ENCODE data around the gene CNOT9. TPM values are rescaled to one million over a fixed set of nuclear protein-coding genes. Genes with fewer than 3 reads are reported as not detected.
A peak's percentile ranks its signal among the peaks of the same experiment; 100 is the strongest.

Gene CNOT9
- total RNA-seq, 1 donor from 2014 or later, result 38.3 TPM

DNA sequence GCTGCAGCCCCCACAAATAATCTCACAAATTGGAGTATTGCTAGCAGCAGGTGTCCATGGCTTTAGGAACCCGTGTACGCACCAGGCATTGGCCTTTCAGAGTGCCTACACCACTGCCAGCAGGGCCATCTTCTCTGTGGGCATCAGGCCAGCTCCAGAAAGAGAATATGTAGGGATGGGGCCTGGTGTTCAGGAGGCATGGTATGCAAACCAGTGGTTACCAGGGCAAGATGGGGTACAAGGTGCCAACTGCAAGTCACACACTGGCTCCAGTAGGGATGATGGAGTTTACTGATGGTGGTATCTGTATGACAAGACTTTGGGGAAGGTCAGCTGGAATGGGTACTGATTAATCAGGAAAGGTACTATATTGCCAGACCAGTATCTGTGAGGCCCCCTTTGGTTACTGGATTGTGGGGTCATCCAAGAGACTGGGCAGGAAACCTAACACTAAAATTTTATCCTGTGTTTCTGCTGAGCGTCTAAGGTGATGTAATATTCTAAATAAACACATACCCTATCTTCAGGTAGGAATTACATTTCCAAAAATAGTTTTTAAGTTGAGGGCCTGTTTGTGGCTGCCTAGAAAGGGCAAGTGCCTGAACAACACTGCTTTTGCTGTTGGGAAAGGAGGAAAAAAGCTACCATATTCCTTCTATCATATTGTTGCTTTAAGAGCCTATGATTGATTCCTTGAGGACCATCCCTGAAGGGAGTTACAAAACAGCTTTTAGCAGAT, 9.0 kb downstream of the CNOT9 start:
- DNase-seq (ENCODE audit: low read depth in 2 of 2), result no peak

DNA sequence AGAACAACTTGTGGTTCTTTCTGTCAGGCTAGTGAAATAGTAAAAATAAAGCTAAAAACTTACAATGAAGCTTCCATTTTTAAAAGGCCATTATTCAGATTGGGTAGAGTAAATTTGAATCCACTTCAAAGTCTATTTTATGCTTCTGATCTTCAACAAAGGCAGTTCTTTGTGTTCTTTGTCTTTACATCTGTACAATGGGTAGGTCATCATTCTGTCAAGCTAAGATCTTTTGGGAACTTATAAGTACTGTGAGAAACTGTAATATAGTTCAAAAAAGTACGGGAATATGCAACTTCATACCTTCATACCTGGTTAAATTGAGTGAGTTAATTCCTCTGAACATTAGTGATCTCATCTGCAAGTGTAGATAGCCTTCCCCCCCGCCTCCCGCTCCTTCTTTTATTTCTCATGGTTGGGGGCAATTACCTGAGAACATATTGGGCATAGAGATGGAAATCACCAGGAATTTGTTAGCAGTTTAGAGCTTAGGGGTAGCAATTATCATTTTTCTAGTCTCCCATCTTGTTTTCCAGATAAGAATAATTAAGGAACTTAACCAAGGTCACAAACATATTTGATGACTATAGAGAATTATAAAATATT, 9.7 kb downstream of the CNOT9 start:
- no peak for DNase-seq (ENCODE audit: low read depth in 2 of 2)

DNA sequence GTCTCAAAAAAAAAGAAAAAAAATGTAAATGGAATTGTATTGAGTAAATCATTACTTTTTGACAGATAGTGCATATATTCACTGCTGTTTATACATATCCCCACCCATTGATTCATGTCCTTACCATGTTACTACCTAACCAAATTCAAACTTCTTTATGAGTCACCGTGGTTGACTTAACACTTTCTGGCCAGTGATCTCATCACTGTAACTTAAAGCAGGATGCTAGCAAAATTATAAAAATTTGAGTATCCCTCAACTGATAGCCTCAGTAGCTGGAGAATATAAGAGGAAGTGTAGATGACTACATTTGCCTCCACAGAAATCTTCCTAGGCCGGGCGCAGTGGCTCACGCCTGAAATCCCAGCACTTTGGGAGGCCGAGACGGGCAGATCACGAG, 13.4 kb downstream of the CNOT9 start:
- DNase-seq (ENCODE audit: low read depth in 2 of 2), result peak in 1 of 2 donors; percentile 72

DNA sequence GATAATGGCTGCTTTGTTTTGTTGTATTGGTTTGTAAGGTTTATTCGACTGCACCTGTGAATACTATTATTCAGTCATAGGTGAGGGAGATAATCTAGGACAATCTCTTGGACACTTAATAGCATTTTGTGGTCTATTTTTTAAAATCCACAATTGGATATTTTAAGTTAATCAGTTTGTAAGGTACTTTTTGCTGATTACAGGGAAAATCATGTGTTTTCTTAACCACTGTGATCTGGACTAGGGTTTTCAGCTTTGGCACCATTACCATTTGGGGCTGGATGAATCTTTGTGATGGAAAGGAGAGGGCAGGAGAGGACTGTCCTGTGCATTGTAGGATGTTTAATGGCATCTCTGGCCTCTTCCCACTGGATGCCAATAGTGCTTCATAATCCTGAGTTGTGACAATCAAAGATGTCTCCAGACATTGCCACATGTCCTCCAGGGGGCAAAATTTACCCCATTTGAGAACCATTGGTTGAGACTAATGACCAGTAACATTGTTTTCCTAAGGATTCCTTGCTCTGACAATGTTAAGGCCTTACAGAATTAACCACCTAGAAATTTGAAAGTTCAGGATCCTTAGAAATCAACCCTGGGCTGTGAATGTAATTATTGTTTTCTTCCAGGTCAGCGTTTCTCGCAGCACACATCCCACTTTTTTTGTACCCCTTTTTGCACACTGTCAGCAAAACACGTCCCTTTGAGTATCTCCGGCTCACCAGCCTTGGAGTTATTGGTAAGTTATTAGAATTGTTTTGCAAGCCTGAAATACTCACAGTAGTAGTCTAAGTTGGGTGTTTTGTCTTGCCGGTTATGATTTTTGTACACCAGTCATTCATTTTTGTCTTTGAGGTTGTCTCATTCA, 15.6 kb downstream of the CNOT9 start:
- no peak for DNase-seq (ENCODE audit: low read depth in 2 of 2)

DNA sequence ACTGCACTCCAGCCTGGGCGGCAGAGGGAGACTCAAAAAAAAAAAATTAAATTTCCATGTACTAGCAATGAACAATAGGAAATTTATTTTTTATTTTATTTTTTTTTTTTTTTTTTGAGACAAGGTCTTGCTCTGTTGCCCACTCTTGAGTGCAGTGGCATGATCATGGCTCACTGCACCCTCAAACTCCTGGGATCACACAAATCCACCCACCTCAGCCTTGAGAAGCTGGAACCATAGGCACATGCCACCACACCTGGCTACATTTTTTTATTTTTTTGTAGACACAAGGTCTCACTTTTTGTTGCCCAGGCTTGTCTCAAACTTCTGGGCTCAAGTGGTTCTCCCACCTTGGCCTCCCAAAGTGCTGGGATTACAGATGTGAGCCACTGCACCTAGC, 16.9 kb downstream of the CNOT9 start:
- no peak for DNase-seq (ENCODE audit: low read depth in 2 of 2)

DNA sequence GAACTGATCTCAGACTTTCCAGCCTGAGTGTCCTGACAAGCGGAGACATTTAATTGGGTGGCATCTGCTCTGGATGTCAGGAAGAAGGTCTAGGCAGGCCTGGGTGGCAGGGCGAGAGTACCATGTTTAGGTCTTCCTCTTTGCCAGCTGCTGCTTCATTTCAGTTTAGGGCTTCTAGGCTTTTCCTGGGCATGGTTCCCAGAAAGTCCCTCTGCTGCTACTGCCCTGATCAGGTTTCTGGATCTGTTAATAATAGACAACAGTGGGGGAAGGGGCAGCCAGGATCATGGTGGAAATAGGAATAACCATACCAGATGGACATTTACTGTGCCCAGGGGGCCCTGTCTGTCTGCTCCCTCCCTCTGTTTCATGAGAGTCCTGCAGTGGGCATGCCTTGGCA, 36.8 kb downstream of the CNOT9 start:
- peak in 1 of 2 donors; percentile 32 for DNase-seq (ENCODE audit: low read depth in 2 of 2)

DNA sequence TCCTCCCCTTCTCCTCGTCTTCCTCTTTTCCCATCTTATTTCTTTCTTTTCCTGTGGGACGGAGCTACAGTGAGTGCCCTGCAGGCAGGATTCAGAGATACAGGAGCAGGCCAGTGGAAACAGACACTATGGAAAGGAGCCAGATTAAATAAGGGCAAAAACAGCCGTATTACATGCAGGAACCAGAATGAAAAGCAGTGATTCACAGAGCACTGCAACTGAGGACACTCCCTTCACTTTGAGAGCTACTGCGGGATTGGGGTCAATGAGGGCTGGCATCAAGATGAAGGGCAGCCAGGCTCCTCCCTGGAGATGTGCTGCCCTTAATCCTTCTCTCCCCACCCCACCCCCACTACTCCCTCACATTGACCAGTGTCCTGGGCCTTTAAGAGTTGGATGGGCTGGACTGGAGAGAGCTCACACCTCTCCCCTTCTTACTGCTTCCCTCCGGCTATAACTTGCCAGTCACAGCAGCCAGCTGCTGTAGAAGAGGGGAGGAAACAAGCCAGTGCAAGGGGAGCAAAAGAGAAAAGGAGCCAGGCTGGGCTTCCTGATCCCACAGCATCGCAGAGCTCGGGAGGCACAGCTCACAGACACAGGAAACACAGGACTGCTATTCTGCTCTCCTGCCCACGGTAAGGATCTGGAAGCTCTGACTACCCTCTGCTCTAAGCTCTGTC, 38.9 kb downstream of the CNOT9 start, which contains the start of gene PLCD4:
Gene PLCD4 (plus strand): TSS at position 464 of the 680 bp plus-strand sequence. CDS start 7,841 bp downstream, outside the sequence.
- peak; percentile 59 to 78 for DNase-seq (ENCODE audit: low read depth in 2 of 2)

DNA sequence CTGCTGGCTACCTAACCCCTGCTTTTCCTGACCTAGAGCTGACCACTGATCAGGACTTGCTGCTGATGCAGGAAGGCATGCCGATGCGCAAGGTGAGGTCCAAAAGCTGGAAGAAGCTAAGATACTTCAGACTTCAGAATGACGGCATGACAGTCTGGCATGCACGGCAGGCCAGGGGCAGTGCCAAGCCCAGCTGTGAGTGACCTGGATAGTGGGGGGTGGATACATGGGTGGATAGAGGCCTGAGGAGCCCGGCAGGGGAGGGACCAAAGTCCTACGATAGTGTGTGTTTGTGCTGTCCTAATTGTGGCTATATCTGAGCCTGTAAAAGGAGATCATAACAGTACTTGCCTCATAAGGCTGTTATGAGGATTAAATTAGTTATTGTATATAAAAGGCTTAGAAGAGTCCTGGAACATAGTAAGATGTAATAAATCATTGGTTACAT, 47.3 kb downstream of the CNOT9 start:
- DNase-seq (ENCODE audit: low read depth in 2 of 2), result no peak

DNA sequence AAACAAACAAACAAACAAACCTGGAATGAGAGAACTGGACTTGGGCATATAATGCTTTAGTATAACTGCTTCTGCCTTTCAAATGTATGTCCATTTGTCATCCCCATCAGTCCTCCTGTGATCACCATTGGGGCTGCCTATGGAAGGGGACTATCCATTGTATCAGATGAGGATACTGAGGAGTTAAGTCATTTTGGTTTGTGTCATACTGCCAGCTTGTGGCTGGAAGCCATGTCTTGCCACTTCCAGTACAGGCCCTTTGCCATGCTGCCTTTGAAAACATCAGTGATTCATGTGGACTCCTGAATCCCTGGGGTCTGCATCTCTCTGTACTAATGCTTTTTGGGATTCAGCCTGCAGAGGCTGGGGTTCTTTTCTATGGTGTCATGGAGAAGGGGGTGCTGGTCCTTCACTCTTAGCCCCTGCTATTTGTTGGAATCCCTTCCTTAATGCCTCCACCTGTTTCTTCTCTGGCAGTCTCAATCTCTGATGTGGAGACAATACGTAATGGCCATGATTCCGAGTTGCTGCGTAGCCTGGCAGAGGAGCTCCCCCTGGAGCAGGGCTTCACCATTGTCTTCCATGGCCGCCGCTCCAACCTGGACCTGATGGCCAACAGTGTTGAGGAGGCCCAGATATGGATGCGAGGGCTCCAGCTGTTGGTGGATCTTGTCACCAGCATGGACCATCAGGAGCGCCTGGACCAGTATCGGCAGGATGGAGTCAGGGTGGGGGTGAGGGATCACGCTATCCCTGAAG, 49.6 kb downstream of the CNOT9 start:
- DNase-seq (ENCODE audit: low read depth in 2 of 2), result peak in 1 of 2 donors; percentile 17

DNA sequence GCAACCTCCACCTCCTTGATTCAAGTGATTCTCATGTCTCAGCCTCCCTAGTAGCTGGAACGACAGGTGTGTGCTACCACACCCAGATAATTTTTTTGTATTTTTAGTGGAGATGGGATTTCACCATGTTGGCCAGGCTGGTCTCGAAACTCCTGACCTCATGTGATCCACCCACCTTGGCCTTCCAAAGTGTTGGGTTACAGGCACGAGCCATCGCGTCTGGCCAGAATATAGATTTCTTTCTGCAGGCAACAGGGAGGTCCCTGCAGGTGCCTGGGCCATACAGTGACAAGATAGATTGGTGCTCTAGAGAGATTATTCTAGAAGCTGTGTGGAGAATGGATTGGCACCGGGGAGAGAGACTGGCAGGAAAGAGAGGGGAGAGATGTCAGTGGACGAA, 52.4 kb downstream of the CNOT9 start:
- no peak for DNase-seq (ENCODE audit: low read depth in 2 of 2)

DNA sequence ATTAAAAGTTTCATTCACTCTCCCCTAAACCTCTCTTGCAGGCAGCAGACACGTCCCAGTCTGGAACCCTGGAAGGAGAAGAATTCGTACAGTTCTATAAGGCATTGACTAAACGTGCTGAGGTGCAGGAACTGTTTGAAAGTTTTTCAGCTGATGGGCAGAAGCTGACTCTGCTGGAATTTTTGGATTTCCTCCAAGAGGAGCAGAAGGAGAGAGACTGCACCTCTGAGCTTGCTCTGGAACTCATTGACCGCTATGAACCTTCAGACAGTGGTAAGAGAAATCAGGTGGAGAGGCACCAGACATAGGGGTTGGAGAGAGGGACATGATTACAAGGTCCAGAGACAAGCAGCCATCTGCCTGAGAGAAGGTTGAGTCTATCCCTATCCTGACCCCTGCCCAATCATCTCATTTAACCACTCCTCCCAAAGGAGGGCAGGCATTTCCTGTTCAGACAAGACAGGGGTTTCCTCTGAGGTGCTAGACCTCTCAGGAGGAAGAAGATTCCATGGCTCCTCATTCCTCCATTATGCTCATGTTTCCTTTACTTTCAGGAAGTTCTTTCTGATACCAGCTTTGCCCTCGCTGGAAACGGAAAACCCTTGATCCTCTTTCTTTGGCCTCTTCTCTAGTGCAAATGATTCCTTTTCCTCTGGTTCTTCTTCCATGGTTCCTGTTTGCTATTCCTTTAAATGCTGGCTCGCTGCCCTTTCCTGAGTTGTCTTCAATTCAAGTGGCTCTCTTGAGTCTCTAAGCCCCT, 54.1 kb downstream of the CNOT9 start:
- DNase-seq (ENCODE audit: low read depth in 2 of 2), result peak in 1 of 2 donors; percentile 17

DNA sequence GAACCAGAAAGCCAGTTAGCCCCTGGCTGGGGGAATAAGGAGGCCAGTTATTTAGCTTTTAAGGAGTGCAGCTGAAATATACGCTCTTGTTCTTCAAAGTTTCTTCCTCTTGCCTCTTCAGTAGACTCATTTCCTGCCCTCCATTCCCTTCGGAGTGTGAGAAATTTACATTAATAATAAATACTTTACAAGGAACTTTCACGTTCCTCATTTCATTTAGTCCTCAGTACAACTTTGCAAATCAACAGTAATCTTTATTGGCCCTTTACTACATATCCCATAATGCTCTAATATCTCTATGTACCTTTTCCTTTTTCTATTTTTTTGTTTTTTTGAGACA, 54.7 kb downstream of the CNOT9 start:
- peak in 1 of 2 donors; percentile 26 for DNase-seq (ENCODE audit: low read depth in 2 of 2)

DNA sequence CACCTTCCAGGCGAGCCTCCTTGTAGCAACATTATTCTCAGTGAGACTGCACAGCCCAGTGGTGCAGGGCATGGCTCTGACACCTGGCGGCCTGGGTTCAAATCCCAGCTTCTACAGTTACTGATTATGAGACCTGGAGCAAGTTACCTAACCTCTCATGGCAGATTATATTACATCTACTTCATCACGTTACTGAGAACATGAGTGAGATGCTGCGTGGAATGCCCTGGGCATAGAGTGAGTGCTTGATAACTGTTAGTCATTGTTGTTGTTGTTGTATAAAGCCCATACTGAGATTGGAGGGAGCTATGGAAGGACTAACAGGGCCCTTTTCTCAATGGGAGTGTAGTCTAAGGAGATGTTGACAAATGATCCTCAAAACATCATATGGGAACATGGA, 57.7 kb downstream of the CNOT9 start:
- DNase-seq (ENCODE audit: low read depth in 2 of 2), result no peak

DNA sequence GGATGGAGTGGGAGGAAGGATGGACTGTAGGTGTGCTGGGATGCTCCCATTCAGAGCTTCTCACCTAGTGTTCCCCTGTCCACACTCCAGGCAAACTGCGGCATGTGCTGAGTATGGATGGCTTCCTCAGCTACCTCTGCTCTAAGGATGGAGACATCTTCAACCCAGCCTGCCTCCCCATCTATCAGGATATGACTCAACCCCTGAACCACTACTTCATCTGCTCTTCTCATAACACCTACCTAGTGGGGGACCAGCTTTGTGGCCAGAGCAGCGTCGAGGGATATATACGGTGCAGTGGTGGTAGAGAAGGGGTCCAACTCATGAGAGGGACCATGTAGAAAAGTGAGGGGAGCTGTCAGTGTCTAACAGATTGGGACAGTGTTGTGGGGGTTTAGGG, 59.3 kb downstream of the CNOT9 start:
- peak in 1 of 2 donors; percentile 18 for DNase-seq (ENCODE audit: low read depth in 2 of 2)

DNA sequence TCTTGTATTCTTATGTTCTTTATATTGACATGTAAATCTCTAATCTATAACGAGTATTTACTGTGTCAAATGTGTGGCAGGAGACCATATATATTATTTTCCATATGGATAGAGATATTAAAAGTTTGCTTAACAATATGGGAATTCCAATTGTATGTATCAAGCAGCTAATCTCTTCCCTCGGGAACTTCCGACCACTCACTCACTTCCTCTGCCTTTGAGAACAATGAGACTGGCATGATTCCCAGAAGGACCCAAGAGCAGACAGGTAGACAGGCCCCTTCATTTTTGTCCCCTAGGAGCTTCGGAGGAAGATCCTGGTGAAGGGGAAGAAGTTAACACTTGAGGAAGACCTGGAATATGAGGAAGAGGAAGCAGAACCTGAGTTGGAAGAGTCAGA, 63.2 kb downstream of the CNOT9 start:
- peak; percentile 70 to 95 for DNase-seq (ENCODE audit: low read depth in 2 of 2)

DNA sequence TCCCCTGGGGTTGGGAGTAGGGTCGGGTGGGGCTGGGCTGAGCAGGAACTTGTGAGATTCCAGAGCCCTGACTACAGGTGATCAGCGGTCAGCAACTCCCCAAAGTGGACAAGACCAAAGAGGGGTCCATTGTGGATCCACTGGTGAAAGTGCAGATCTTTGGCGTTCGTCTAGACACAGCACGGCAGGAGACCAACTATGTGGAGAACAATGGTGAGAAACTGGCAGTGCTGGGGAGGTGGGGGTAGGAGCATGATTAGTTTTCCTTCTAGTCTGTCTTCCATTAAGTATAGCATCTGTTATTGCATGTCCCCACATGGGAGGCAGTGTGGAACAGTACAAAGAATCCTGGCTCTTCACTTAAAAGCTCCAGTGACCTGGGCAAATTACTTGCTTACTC, 67.1 kb downstream of the CNOT9 start:
- DNase-seq (ENCODE audit: low read depth in 2 of 2), result no peak

DNA sequence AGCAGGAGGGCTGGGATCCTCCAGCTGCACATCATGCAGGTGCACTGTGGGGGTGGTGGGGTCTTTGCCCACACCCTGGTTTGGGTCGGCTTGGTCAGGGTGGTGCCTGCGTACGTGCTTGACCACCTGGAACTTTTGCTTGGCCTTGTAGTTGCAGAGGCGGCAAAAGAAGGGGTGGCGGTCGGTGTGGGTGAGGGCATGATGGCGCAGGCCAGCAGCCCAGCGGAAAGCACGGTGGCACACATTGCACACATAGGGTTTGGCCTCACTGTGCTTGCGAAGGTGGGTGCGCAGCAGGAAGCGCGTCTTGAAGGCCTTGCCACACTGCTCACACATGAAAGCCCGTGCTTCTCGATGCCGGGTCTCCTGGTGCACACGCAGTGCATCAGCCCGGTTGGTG, 69.7 kb downstream of the CNOT9 start:
- no peak for DNase-seq (ENCODE audit: low read depth in 2 of 2)

DNA sequence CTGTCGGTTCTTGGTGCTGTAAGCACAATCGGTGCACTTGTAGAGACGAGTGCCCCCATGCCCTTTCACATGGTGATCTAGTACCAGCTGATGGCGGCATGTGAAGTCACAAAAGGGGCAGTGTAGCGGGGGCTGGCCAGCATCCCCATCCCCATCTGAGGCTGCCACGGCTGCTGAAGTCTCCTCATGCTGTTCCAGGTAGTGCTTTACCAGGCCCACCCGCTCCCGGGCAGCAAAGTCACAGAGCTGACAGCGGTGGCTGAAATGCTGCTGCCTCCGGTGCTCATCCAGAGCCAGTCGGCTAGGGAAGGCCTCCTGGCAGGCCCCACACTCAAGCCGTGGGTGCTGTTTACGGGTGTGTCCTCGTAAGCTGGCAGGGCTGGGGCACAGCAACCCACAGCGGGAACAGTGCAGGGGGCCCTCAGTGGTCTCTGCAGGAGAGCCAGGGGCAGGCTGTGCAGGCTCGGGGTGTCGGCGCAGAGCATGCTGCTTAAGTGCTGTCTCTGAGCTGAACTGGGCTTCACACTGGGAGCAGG, 73.5 kb downstream of the CNOT9 start:
- no peak for DNase-seq (ENCODE audit: low read depth in 2 of 2)

DNA sequence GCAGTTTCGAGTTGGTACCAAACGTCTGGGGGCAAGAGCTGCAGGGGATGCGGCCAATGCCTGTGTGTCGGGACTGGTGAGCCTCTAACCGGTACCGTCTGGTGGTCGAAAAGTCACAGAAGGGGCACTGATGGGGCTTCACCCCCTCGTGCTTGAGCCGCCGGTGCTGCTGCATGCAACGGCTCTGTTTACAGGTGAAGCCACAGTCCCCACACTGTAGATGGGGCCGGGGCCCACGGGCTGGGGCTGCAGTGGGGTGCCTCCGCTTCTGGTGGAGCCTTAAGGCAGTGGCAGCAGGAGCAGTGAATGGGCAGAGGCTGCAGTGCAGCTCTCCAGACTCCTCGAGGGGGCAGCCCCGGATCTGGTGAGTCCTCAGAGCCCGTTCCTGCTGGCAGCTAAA, 74.1 kb downstream of the CNOT9 start:
- DNase-seq (ENCODE audit: low read depth in 2 of 2), result no peak

DNA sequence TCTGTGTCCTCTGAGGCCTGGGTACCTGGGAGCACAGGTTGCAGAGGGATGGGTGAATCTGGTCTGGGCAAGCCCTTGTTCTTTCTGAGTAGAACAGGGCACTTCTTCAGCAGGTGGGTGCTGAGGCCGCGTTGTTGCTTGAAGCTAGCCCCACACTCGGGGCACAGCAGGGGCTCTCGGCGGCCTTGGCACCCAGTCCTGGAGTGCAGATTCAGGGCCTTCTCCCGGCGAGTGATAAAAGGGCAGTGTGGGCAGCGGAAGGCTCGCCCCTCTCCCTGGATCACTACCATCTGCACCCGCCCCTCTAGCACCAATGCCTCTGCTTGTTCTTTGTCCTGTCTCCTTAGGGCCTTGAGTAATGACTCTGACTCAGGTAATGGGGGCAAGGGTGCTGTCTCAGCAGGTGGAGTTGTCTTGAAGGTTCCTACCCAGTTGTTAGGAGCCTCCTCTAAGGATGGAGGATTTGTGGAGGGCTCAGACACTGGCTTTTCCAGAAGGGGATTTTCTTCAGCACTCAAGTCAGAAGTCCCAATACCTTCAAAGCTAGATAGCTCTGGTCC, 75.2 kb downstream of the CNOT9 start:
- no peak for DNase-seq (ENCODE audit: low read depth in 2 of 2)

Measured in lung microvascular endothelial cell (primary cell).